Central memory CD8-positive, alpha-beta T cell (primary cell): ENCODE data around the gene RNF10.
"Not testable (repeated sequence)": the region's sequence is repeated elsewhere in the genome, so short reads cannot be mapped to it uniquely, and the experiment has no call there.

Experiments used
- ATAC-seq: fragments of 150-1000 bp; cut with Tn5 transposase; replicated peaks from 2 replicates; pipeline ENCODE4 v1.10.0; 2022; ENCODE audit warnings: mild to moderate bottlenecking, moderate FRiP score, moderate number of reproducible peaks; ENCODE audit not compliant: poor library complexity, severe bottlenecking; ENCODE audit errors: extremely low read depth
- DNase-seq, 2 donors: peaks; one replicate each; pipeline ENCODE4 v3.0.0; 2021; ENCODE audit warnings: low spot score in 2 of 2
- H3K27ac Mint-ChIP-seq: one replicate; pipeline ENCODE4 v1.8.0; 2022; ENCODE audit warnings: low read depth, mild to moderate bottlenecking, moderate library complexity, mixed read lengths
- H3K27me3 Mint-ChIP-seq: one replicate; pipeline ENCODE4 v1.8.0; 2022; ENCODE audit warnings: mixed read lengths
- H3K36me3 Mint-ChIP-seq: one replicate; pipeline ENCODE4 v1.8.0; 2022; ENCODE audit warnings: mild to moderate bottlenecking, moderate library complexity, mixed read lengths; ENCODE audit not compliant: insufficient read depth
- H3K4me1 Mint-ChIP-seq: one replicate; pipeline ENCODE4 v1.8.0; 2022; ENCODE audit warnings: mixed read lengths
- H3K4me3 Mint-ChIP-seq: one replicate; pipeline ENCODE4 v1.8.0; 2022; ENCODE audit warnings: mild to moderate bottlenecking, moderate library complexity, mixed read lengths
- H3K9me3 Mint-ChIP-seq: one replicate; pipeline ENCODE4 v1.8.0; 2022; ENCODE audit warnings: mixed read lengths

The RNF10 gene

DNA sequence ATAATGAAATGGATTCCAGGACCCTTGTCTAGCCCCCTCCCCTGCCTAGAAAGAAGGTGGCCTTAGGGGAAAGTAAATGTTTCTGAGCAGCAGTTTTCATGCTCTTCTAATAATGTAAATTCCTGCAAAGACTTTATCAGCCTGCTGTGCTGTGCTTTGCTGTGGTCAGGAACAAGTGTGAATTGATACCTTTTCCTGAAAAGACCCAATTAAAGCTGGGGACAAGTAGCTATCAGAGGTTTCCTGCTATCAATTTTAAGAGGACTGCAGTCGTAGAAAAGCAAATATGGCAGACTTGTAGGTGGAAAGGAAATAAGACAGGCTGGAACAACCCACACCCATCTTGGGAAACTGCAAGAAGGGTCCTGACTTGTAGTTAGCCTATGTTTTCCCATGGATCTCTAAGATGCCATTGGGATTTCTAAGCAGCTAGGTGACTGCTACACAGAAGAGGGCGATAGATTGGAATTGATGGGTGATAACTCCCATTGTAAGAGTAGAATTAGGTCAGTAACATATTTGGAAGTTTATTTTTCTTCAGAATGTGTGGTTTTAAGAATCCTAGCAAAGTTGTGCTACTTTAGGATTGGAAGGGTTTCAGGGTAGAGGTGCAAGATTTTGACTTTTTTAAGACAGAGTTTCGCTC lies 35.2 kb upstream of the RNF10 start:
- no peak for DNase-seq
- H3K4me1 Mint-ChIP-seq, result peaks cover 32% of the 10 kb centered on the region
- no peak overlapping the region for H3K4me3 Mint-ChIP-seq
- H3K27me3 Mint-ChIP-seq, result no peaks in the 10 kb centered on the region
- no peak overlapping the region for H3K27ac Mint-ChIP-seq
- ATAC-seq, result no peak
- peaks cover 39% of the 10 kb centered on the region for H3K36me3 Mint-ChIP-seq
- H3K9me3 Mint-ChIP-seq, result no peaks in the 10 kb centered on the region

DNA sequence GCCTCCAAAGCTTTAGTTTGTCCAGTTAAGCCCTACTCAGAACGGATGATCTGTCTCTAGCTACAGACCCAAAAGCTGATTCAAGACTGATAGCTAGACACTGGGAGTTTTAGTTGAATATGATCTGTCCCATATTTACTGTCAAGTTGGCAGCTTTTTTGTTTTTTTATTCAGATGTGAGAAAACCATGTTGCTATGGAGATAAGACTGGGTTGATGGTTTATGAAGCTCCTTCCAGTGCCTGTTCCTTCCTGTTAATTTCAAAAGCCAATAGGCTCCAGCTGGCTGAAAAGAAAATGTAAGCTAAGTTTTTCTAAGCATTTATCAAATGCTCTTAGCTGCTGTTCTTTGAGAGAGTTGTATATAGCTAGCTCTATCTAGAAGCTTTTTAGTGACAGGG lies 33.6 kb upstream of the RNF10 start:
- ATAC-seq (no peak), DNase-seq (no peak)
- Mint-ChIP-seq H3K4me3 (no peak overlapping the region), H3K9me3 (no peaks in the 10 kb centered on the region), H3K27ac (peak overlapping the region; percentile 44), H3K36me3 (peaks cover 45% of the 10 kb centered on the region), H3K4me1 (peaks cover 24% of the 10 kb centered on the region), H3K27me3 (no peaks in the 10 kb centered on the region)

DNA sequence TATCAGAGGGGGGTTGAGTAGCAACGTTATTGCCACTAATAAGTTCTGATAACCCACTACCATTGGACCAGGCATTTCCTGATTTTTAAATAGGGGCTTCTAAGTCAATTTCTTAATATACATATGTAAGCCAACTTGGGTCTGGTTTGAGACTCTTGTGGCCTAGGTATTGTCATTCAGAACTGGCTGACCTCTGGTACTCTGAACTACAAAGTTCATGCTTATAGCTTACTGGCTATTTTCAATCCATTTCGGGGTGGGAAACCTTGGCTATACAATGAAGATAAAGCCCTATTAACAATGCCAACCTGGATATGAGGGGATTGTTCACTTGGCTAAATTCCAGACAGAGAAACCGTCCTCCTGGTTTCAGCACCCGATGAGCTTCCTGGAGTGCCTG lies 29.6 kb upstream of the RNF10 start:
- ATAC-seq (no peak), DNase-seq (no peak)
- Mint-ChIP-seq H3K27ac (no peak overlapping the region), H3K4me1 (peaks cover 1% of the 10 kb centered on the region), H3K4me3 (no peak overlapping the region), H3K36me3 (peaks cover 41% of the 10 kb centered on the region), H3K27me3 (no peaks in the 10 kb centered on the region), H3K9me3 (no peaks in the 10 kb centered on the region)

GRCh38 chr12:120508537-120508936 lies 25.6 kb upstream of the RNF10 start:
- ATAC-seq (no peak), DNase-seq (no peak)
- H3K27ac Mint-ChIP-seq, result no peak overlapping the region
- H3K36me3 Mint-ChIP-seq, result peaks cover 39% of the 10 kb centered on the region
- no peaks in the 10 kb centered on the region for H3K27me3 Mint-ChIP-seq
- H3K9me3 Mint-ChIP-seq, result no peaks in the 10 kb centered on the region
- peaks cover 4% of the 10 kb centered on the region for H3K4me1 Mint-ChIP-seq
- H3K4me3 Mint-ChIP-seq, result no peak overlapping the region

GRCh38 chr12:120514002-120514401 lies 20.2 kb upstream of the RNF10 start:
- Mint-ChIP-seq H3K4me1 (peaks cover 10% of the 10 kb centered on the region), H3K9me3 (no peaks in the 10 kb centered on the region), H3K27ac (no peak overlapping the region), H3K4me3 (no peak overlapping the region), H3K36me3 (peaks cover 17% of the 10 kb centered on the region), H3K27me3 (no peaks in the 10 kb centered on the region)
- ATAC-seq (no peak), DNase-seq (no peak)

- no peak for ATAC-seq
These were observed 18.7 kb upstream of the RNF10 start for GRCh38 chr12:120515496-120515895.

DNA sequence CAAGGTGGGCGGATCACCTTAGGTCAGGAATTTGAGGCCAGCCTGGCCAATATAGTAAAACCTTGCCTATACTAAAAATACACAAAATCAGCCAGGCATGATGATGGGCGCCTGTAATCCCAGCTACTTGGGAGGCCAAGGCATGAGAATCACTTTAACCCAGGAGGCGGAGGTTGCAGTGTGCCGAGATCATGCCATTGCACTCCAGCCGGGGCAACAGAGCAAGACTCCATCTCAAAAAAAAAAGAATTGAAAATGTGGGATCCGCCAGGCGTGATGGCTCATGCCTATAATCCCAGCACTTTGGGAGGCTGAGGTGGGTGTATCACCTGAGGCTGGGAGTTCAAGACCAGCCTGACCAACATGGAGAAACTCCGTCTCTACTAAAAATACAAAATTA lies 14.8 kb upstream of the RNF10 start:
- not testable (repeated sequence) for H3K27ac Mint-ChIP-seq, H3K27me3 Mint-ChIP-seq, H3K4me1 Mint-ChIP-seq, H3K4me3 Mint-ChIP-seq, DNase-seq, ATAC-seq, H3K9me3 Mint-ChIP-seq
- H3K36me3 Mint-ChIP-seq, result peaks cover 17% of the 10 kb centered on the region

More at GRCh38 chr12:120515496-120515895, 18.7 kb upstream of the RNF10 start:
- DNase-seq, result no peak
- Mint-ChIP-seq H3K27ac (no peak overlapping the region), H3K27me3 (no peaks in the 10 kb centered on the region), H3K9me3 (no peaks in the 10 kb centered on the region), H3K36me3 (peaks cover 18% of the 10 kb centered on the region), H3K4me3 (no peak overlapping the region), H3K4me1 (peaks cover 5% of the 10 kb centered on the region)

- H3K27me3 Mint-ChIP-seq, result no peaks in the 10 kb centered on the region
- ATAC-seq (no peak), DNase-seq (no peak)
- no peak overlapping the region for H3K27ac Mint-ChIP-seq
- H3K36me3 Mint-ChIP-seq, result peaks cover 15% of the 10 kb centered on the region
- no peak overlapping the region for H3K4me3 Mint-ChIP-seq
- H3K4me1 Mint-ChIP-seq, result no peaks in the 10 kb centered on the region
- H3K9me3 Mint-ChIP-seq, result no peaks in the 10 kb centered on the region
These were observed 11.6 kb upstream of the RNF10 start for GRCh38 chr12:120522568-120522967.

- H3K9me3 Mint-ChIP-seq, result no peaks in the 10 kb centered on the region
- DNase-seq (peak; percentile 67 to 74), ATAC-seq (peak; percentile 88)
- peak within 1 kb of the TSS; percentile 98 for H3K27ac Mint-ChIP-seq
- H3K4me1 Mint-ChIP-seq, result peaks cover 13% of the 10 kb centered on the region
- peaks cover 10% of the 10 kb centered on the region for H3K36me3 Mint-ChIP-seq
- no peaks in the 10 kb centered on the region for H3K27me3 Mint-ChIP-seq
- peak within 1 kb of the TSS; percentile 100 for H3K4me3 Mint-ChIP-seq
These were observed 5.2 kb upstream of the RNF10 start, which contains the start of gene COQ5 for GRCh38 chr12:120528861-120529525. Gene COQ5 (minus strand): TSS chr12:120529158. CDS start chr12:120529141, 17 bp downstream.

- H3K9me3 Mint-ChIP-seq, result no peaks in the 10 kb centered on the region
- ATAC-seq (no peak), DNase-seq (no peak)
- peak overlapping the region; percentile 100 for H3K4me3 Mint-ChIP-seq
- peaks cover 18% of the 10 kb centered on the region for H3K36me3 Mint-ChIP-seq
- H3K4me1 Mint-ChIP-seq, result peaks cover 13% of the 10 kb centered on the region
- H3K27me3 Mint-ChIP-seq, result no peaks in the 10 kb centered on the region
- H3K27ac Mint-ChIP-seq, result peak overlapping the region; percentile 98
These were observed 4.3 kb upstream of the RNF10 start for GRCh38 chr12:120529641-120530417.

DNA sequence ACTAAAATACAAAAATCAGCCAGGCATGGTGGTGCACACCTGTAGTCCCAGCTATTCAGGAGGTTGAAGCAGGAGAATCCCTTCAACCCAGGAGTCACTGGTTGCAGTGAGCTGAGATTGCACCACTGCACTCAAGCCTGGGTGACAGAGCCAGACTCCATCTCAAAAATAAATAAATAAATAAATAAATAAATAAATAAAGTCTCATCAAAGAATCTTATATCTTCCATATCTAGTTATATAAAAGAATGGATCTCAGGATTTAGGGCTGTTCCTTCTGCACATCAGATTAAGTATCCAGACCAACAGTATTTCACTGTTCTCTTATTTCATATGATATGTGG lies 3.8 kb upstream of the RNF10 start:
- H3K27ac Mint-ChIP-seq, H3K27me3 Mint-ChIP-seq, H3K9me3 Mint-ChIP-seq, ATAC-seq, DNase-seq, H3K4me3 Mint-ChIP-seq: not testable (repeated sequence)
- Mint-ChIP-seq H3K36me3 (peaks cover 20% of the 10 kb centered on the region), H3K4me1 (peaks cover 13% of the 10 kb centered on the region)

DNA sequence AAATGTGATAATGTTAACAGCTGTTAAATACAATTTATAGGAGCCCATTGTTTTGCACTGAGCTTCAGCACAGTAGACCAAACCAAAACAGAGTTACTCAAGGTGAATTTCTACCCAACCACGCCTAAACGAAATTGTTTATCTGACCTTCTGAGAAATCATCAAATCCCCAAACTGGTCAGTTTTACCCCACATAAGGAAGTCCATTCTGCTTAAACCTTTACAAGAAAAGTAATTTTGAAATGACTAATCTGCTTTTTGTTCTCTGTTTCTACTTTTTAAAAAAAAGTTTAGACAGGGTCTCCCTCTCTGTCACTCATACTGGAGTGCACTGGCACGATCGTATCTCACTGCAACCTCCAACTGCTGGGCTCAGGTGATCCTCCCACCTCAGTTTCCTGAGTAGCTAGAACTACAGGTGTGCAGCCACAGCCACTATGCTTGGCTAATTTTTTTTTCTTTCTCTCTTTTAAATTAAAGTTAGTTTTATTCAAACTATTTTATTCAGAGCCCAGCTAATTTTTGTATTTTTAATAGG lies 1.4 kb upstream of the RNF10 start:
- no peak overlapping the region for H3K4me3 Mint-ChIP-seq

More for the DNA sequence above, 1.4 kb upstream of the RNF10 start:
- Mint-ChIP-seq H3K4me1 (peaks cover 33% of the 10 kb centered on the region), H3K9me3 (no peaks in the 10 kb centered on the region), H3K27ac (no peak overlapping the region), H3K36me3 (peaks cover 30% of the 10 kb centered on the region), H3K27me3 (no peaks in the 10 kb centered on the region)
- DNase-seq, result no peak
- no peak for ATAC-seq
